ENCODE data around the gene CCL4L2.
"Not testable (repeated sequence)": the region's sequence is repeated elsewhere in the genome, so short reads cannot be mapped to it uniquely, and the experiment has no call there.

CCL4L2 gene

GRCh38 chr17:36195434-36196130 lies 15.3 kb upstream of the CCL4L2 start:
- no peak for DNase-seq

DNA sequence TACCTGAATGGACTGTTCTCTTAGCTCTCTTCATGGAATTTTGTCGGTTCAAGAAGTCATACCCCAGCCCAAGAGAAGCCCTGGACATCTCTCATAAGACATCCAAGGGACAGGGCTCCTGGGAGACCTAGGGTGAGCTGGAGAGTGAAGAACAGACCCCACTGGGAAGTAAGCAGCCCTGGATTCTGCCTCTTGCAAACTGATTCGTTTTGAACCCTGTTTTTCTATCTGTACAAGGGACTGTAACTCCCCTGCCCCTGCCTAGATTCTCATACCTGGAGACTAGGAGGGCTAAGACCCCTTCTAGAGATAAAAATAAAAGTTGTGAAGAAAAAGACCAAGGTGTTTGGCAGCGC lies 14.8 kb upstream of the CCL4L2 start:
- DNase-seq, result no peak

GRCh38 chr17:36197387-36197703 lies 13.5 kb upstream of the CCL4L2 start:
- DNase-seq, result no peak

DNA sequence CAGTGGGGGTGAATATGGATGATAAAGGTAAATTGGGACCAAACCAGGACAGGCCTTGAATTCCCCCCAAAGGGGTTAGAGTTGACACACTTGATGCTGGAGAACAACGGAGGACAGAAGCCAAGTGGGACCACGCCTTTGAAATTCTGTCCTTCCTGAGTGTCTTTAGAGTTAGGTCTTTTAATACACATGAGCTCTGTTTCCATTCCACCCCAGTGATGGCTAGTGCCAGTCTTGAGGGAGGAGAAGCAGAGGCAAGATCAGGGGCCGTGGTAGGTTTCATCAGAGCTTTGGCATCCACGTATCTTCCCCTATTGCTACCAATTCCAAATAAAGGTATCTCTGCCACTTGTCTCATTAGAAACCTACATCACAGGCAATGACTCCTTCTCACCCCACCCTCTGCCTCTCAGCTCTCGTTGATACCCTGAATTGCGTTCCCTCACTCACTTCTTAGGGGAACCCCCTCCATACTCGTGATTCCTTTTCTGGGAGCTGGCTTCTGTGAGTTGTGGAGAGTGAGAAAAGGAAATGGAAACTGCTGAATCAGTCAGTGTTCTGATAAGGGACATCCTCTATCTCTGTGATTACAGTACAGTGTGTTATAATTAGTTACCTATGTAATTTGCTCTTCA lies 11.9 kb upstream of the CCL4L2 start:
- peak; percentile 22 to 69 for DNase-seq

DNA sequence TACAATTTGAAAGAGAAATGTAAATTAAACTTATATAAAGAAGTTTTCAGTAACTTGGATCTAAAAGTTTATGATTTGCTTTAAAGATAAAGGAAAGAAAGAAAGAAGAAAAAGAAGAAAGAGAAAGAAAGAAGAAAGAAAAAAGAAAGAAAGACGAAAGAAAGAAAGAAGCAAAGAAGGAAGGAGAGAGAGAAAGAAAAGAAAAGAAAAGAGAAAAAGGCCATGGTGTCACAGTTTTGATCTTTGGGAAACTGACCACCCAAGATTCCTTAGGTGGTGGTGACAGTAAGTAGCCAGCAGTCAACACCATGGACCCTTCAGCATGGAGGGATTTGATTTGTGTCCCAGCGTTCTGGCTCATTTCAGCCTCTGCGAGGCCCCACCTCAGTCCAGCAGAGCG lies 9.8 kb upstream of the CCL4L2 start:
- DNase-seq, result not testable (repeated sequence)

DNA sequence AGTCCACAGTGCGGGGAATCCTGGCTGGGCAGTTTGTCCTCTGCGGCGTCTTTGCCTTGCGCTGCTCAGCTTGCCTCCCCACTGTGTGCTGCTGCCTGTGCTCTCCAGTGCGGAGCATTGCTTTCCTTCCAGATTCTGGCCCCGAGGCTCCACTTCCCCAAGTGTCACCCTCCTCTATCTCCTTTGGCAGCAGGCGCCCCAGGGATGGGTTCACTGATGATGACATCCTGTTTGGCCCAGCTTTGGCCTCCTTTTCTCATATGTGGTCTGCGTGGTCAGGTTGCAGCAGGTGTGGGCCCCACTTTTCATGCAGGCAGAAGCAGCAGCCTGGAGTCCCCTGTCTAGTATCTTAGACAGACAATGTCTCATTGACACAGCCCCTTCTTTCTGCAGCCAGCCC lies 9.4 kb upstream of the CCL4L2 start:
- DNase-seq, result not testable (repeated sequence)

DNA sequence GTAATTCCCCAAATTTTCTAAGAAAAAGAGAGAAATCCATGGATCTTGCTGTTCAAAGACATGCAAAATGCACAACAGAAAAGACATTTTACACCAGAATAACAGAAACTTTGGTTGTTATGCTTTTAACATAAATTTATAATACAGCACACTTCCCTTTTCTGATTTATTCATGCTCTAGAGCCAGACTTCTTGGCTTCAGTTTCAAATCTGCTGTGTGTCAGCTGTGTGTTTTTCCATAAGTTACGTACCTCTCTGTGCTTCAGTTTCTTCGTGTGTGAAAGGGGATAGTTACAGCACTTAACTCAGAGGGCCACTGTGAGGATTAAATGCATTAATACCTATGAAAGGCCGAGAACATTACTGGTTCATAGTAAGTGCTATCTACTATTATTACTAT lies 7.5 kb upstream of the CCL4L2 start:
- DNase-seq, result no peak

DNA sequence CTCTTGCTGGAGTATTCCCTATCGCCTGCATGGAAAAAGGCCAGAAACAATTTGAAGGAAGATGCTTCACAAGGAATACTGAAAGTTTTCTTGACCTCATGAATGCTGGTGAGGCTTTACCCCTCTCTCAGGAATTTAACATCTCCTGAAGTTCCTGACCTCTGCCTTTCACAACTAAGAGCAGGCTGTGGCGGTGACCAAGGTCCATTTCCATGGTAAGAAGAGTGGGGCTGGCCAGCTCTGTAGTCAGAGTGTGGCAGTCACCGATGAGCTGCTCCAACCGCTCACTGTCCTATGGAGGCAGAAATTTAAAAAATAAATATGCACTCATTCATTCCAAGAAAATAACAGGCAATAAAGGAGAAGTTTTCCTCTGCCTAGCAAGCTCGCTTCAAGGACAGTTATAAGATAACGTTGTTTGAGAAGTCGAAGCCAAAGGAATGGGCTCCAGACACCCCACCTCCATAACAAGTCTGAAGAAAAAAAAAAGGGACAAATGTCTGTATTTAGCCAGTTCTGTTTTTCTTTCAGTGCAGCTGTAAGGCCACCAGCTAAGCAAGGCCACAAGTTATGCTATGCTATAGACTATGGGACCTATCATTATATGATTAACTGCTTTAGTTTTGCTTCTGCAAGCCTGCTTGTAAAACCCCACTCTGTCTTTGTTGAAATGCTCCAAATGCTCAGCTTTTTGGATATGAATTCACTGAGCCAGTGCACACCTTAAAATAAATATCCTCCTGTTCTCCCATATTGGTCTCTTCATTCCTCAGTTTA lies 6.0 kb upstream of the CCL4L2 start:
- no peak for DNase-seq

DNA sequence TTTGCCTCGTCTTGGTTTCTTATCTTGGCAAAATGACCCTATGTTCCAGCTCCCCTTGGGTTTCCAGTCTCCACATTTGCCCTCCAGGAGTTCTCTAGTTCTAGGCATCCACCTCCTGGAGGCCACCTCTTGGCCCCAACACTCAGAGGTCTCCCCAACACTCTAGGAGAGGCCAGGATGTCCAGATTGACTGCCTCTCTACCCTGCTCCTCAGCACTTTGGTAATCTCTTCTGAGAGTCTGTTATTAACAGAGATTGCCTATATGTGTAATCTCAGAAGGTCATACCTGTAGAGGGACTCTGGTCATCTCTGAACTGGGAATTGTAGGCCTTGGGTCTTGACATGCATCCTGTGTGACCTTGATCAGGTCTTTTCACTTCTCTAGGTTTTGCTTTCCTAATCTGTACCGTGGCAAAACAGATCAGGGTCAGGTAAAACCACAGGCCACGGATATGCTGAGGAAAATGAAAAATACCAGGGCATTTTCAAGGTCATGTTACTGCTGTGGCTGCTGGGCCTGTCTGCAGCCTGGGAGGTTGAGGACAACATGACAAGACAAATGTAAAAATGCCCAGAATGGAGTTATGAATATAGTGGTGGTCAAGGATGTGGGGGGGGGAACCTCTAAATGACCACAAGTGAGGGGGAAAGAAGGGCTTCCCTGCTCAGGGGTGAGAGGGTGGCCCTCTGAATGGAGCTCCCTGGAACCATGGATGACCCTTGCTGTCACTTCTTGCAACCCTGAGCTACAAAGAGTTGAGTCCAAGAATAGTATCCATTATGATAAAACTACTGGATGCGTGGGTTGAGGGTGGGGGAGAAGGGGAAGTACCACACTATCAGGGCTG lies 5.0 kb upstream of the CCL4L2 start:
- no peak for DNase-seq

DNA sequence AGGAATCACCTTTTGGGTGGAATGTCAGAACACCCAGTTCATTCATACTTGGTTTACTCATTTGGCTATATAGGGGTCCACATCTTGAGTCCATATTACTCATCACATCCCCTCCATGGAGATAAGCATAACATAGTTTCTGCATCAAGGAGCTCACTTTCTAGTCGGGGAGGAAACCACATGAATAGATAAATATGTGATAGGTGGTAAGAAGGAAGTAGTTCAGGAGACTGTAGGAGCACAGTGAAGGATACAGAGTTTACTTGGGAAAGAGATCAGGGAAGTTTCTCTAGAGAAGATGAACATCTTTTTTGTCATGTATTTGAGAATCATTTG lies 4.4 kb upstream of the CCL4L2 start:
- DNase-seq, result not testable (repeated sequence)

GRCh38 chr17:36207383-36207782 lies 3.5 kb upstream of the CCL4L2 start:
- not testable (repeated sequence) for DNase-seq

DNA sequence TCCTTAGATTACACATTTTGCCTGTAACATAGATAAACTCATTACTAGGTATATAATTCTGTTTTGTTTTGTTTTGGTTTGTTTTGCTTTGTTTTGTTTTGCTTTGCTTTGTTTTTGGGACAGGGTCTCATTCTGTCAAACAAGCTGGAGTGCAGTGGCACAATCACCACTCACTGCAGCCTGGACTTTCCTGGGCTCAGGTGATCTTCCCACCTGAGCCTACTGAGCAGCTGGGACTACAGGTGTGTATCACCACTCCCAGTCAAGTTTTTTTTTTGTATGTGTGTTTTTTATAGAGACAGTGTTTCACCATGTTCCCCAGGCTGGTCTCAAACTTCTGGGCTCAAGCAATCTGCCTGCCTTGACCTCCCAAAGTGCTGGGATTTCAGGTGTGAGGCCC lies 1.3 kb upstream of the CCL4L2 start:
- DNase-seq, result no peak

DNA sequence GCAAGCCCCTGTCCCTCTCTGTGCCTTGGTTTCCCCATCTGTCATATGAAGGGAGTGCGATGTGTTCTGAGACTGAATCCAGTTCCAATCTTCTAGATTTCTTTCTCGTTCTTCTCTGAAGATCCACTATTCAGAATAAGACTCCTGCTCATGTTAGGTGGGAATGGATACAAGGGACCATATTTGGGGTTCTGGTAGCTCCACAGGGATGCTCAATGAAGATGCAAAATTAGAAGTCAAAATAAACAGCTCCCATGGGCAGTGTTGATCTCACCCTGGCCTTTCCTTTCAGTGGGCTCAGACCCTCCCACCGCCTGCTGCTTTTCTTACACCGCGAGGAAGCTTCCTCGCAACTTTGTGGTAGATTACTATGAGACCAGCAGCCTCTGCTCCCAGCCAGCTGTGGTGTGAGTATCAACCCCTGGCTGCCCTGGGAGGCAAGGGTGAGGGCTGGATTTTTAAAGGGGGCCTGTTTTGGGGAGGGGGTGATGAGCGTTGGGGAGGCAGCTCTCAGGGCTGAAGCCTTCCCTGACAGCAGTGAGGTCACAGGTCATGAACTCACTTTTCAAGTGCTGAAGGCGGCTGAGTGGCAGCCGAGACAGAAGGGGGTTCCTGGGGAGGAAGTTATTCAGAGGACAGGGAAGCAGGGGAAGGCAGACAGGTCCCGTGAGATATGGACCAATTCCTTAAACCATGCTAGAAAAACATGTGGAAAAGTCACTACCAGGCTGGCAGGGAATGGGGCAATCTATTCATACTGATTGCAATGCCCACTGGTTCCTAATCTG lies 815 bp downstream of the CCL4L2 start:
- not testable (repeated sequence) for DNase-seq

GRCh38 chr17:36212272-36212605 lies 1.4 kb downstream of the CCL4L2 start:
- no peak for DNase-seq

DNA sequence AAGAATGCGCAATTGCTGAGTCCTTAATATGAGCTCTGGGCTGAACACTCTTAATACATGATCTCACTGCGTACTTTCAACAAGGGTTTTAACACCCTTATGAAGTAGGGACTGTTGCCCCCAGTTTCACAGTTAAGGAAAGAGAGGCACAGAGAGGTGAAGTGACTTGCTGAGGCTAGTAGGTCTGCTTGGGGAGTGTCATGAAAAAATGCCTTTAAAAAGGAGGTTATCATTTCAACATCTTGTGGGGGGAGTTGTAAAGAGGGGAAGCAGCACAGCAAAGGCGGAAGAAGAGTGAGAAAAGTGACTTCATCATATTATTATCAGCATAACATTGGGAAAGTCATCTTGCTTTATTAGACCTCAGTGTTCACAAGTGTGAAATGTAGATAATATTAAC lies 2.1 kb downstream of the CCL4L2 start:
- DNase-seq, result no peak

DNA sequence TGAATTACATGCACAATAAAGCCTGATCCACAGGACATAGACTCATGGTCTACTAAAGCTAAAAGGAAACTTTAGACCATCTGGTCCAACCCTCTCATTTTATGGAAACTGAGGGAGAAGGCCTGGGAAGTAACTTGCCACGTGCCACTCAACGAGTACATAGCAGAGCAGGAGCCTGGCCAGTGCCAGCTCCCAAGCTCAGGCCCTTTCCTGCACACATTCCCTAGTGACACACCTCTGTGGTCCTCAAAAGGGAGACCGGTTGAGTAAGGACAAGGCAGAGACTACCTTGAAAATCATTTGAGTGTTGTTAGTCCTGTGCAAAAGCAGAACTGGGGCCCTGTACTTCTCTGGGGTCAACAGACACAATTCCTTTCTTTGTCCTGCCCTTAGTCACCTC lies 2.8 kb downstream of the CCL4L2 start:
- DNase-seq, result no peak

DNA sequence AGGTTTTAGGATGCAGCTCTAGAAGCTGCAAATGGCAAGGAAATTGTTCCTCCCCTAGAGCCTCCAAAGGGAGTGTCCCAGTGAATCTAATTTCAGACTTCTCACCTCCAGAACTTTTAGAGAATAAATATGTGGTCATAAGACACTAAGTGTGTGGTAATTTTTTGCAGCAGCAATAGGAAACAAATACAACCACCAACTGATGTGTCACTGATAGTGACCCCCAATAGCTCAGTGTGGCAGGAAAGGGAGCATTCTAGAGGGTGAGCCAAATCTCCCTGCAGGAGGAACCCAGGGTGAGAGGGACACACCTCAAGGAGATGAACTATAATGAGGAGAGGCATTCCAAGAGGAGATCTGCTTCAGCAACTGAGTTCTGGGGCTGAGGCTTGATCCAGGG lies 4.1 kb downstream of the CCL4L2 start:
- DNase-seq, result no peak

DNA sequence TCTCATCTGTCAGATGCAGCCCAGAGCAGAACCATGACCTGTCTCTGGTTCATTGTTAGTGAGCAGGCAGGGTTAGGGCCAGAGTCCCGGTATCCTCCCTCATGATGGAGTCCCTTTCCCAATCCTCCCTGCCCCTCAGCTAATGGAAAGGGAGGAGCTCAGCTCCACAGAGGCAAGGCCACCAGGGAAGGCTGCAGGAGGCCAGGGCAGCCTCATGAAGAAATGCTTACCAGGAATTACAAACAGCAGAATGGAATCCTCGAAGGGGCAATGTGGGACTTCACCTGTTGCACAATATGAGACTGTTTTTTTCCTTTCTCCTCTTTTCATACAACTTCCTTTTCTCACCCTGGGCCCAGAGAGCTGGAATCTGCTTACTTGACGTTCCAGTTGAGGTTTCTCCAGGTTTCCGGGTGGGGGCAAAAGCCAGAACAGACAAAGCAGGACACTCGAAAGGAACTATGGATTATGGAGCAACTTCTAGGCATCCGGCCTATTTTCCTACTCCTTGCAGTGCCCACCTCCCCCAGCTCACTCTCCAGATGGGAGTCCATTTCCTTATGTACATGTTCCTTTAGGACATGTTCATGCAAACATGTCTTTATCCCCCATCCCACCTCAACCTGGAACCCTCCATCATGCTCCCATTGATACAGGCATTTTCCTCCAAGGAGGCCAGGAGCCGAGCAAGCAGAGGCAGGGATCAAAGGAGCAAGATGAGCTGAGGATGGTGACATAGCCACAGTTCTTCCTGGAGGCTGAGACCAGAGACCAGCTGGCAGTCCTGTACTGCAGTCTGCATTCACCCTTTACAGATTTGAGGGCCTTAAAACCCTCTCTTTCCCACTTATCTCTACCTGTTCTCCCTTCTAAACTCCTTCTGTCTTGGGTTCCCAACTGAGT lies 4.8 kb downstream of the CCL4L2 start:
- DNase-seq, result not testable (repeated sequence)

- DNase-seq, result not testable (repeated sequence)
Measured at GRCh38 chr17:36219556-36219955, 8.7 kb downstream of the CCL4L2 start.

DNA sequence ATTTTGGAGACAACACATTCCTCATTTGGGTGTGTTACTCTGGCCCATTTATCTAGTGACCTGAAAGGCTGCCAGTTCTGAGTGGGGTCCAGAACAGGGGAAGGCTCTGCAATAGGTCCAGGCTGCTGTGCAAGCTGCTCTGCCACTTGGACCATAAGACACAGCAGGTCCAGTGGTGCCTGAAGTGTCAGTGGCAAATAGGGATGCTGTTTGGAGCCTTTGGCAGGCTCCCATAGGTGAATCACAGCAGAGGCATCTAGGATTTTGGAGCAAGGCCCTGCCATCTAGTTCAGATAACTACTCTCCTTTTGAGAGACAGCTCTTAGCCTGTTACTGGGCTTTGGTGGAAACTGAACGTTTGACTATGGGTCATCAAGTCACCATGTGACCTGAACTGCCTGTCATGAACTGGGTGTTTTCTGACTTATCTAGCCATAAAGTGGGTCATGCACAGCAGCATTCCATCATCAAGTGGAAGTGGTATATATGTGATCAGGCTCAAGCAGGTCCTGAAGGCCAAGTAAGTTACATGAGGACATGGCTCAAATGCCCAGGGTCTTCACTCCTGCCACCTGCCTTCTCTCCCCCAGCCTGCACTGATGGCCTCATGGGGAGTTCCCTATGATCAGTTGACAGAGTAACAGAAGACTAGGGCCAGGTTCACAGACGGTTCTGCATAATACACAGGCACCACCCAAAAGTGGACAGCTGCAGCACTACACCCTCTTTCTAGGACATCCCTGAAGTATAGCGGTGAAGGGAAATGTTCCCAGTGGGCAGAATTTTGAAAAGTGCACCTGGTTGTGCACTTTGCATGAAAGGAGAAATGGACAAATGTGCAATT lies 10.1 kb downstream of the CCL4L2 start:
- DNase-seq, result not testable (repeated sequence)
